HEK293 (cell line): ENCODE measurements around the gene NEUROG2.
"Not testable (repeated sequence)": the region's sequence is repeated elsewhere in the genome, so short reads cannot be mapped to it uniquely, and the experiment has no call there.

Experiments
- CTCF ChIA-PET: fragments of 350-600 bp; formaldehyde crosslinking; extraction: SDS; loops from one replicate; lab custom pipeline; 2021; ENCODE audit warnings: antibody characterized with exemption; lab: Yijun Ruan, JAX
- POLR2A ChIA-PET: fragments of 300-600 bp; formaldehyde crosslinking; extraction: SDS; loops from one replicate; lab custom pipeline; 2020; ENCODE audit warnings: antibody characterized with exemption, inconsistent platforms; lab: Yijun Ruan, JAX
- H3K27ac ChIP-seq: fragments of 200-500 bp; sonication (Bioruptor generic); 2 replicates; pipeline ENCODE4 v1.5.1; 2014; ENCODE audit warnings: low read depth, low read length, control low read depth, inconsistent platforms; ENCODE audit errors: extremely low read depth
- H3K36me3 ChIP-seq, 2 experiments: fragments of 200-500 bp in 1 of 2; sonication (Bioruptor generic) in 1 of 2; 1 replicate in 1 of 2; 2 replicates in 1 of 2; pipeline ENCODE4 v1.5.1; 2014 to 2017; ENCODE audit warnings: inconsistent platforms in 2 of 2, low read length in 2 of 2; ENCODE audit not compliant: control insufficient read depth in 2 of 2, insufficient read depth in 1 of 2
- H3K4me1 ChIP-seq: fragments of 200-500 bp; sonication (Bioruptor generic); 2 replicates; pipeline ENCODE4 v1.5.1; 2014; ENCODE audit warnings: mild to moderate bottlenecking, low read length, inconsistent platforms; ENCODE audit not compliant: control insufficient read depth, insufficient read depth
- H3K4me3 ChIP-seq: 2 replicates; pipeline ENCODE4 v1.5.1; 2011; ENCODE audit warnings: low read depth, mild to moderate bottlenecking, control low read depth, low read length, moderate library complexity
- H3K9me3 ChIP-seq: fragments of 200-500 bp; sonication (Bioruptor generic); 2 replicates; pipeline ENCODE4 v1.5.1; 2014; ENCODE audit warnings: low read depth, low read length, inconsistent platforms; ENCODE audit not compliant: control insufficient read depth, insufficient read depth
- BCL11B ChIP-seq: fragments of 450-650 bp; formaldehyde crosslinking; IDR thresholded peaks from 2 replicates; pipeline ENCODE4 v1.5.1; 2016; ENCODE audit warnings: low read depth, missing biosample characterization, missing genetic modification characterization
- GLIS1 ChIP-seq: fragments of 450-650 bp; formaldehyde crosslinking; IDR thresholded peaks from 2 replicates; pipeline ENCODE4 v1.5.1; 2016; ENCODE audit warnings: missing biosample characterization, missing genetic modification characterization
- GLIS2 ChIP-seq: fragments of 450-650 bp; formaldehyde crosslinking; IDR thresholded peaks from 2 replicates; pipeline ENCODE4 v1.5.1; 2016; ENCODE audit warnings: missing biosample characterization, missing genetic modification characterization
- KLF7 ChIP-seq: fragments of 450-650 bp; formaldehyde crosslinking; IDR thresholded peaks from 2 replicates; pipeline ENCODE4 v1.5.1; 2016; ENCODE audit warnings: missing biosample characterization, missing genetic modification characterization, borderline replicate concordance
- RBAK ChIP-seq: fragments of 450-650 bp; formaldehyde crosslinking; IDR thresholded peaks from 2 replicates; pipeline ENCODE4 v1.5.1; 2016; ENCODE audit warnings: missing biosample characterization, missing genetic modification characterization
- SCRT1 ChIP-seq: fragments of 450-650 bp; formaldehyde crosslinking; IDR thresholded peaks from 2 replicates; pipeline ENCODE4 v1.5.1; 2016; ENCODE audit warnings: missing biosample characterization, missing genetic modification characterization, borderline replicate concordance
- WT1 ChIP-seq: fragments of 450-650 bp; formaldehyde crosslinking; IDR thresholded peaks from 2 replicates; pipeline ENCODE4 v1.5.1; 2016; ENCODE audit warnings: missing biosample characterization, missing genetic modification characterization
- ZEB2 ChIP-seq: fragments of 450-650 bp; formaldehyde crosslinking; IDR thresholded peaks from 2 replicates; pipeline ENCODE4 v1.5.1; 2016; ENCODE audit warnings: missing biosample characterization, missing genetic modification characterization
- ZFP37 ChIP-seq: fragments of 450-650 bp; formaldehyde crosslinking; IDR thresholded peaks from 2 replicates; pipeline ENCODE4 v1.5.1; 2016; ENCODE audit warnings: missing biosample characterization, missing genetic modification characterization
- ZNF146 ChIP-seq: fragments of 450-650 bp; formaldehyde crosslinking; IDR thresholded peaks from 2 replicates; pipeline ENCODE4 v1.5.1; 2016; ENCODE audit warnings: missing biosample characterization, missing genetic modification characterization
- ZNF184 ChIP-seq: fragments of 450-650 bp; IDR thresholded peaks from 2 replicates; pipeline ENCODE4 v1.5.1; 2018; ENCODE audit warnings: missing biosample characterization, mild to moderate bottlenecking, missing genetic modification characterization
- ZNF24 ChIP-seq: fragments of 450-650 bp; formaldehyde crosslinking; IDR thresholded peaks from 2 replicates; pipeline ENCODE4 v1.5.1; 2016; ENCODE audit warnings: missing biosample characterization, missing genetic modification characterization
- ZNF292 ChIP-seq: fragments of 450-650 bp; formaldehyde crosslinking; IDR thresholded peaks from 2 replicates; pipeline ENCODE4 v1.5.1; 2016; ENCODE audit warnings: low read depth, missing biosample characterization, missing genetic modification characterization, borderline replicate concordance
- ZNF311 ChIP-seq: fragments of 450-650 bp; formaldehyde crosslinking; IDR thresholded peaks from 2 replicates; pipeline ENCODE4 v1.5.1; 2017; ENCODE audit warnings: missing biosample characterization, missing genetic modification characterization, borderline replicate concordance
- ZNF529 ChIP-seq: fragments of 450-650 bp; formaldehyde crosslinking; IDR thresholded peaks from 2 replicates; pipeline ENCODE4 v1.5.1; 2017; ENCODE audit warnings: missing genetic modification characterization, missing biosample characterization; ENCODE audit not compliant: insufficient replicate concordance
- ZNF530 ChIP-seq: fragments of 450-650 bp; formaldehyde crosslinking; IDR thresholded peaks from 2 replicates; pipeline ENCODE4 v1.5.1; 2016; ENCODE audit warnings: low read depth, missing biosample characterization, missing genetic modification characterization
- ZNF544 ChIP-seq: fragments of 450-650 bp; formaldehyde crosslinking; IDR thresholded peaks from 2 replicates; pipeline ENCODE4 v1.5.0; 2017; ENCODE audit warnings: missing biosample characterization, missing genetic modification characterization
- ZNF548 ChIP-seq: fragments of 450-650 bp; formaldehyde crosslinking; IDR thresholded peaks from 2 replicates; pipeline ENCODE4 v1.5.1; 2016; ENCODE audit warnings: missing biosample characterization, missing genetic modification characterization
- ZNF701 ChIP-seq: fragments of 450-650 bp; formaldehyde crosslinking; IDR thresholded peaks from 2 replicates; pipeline ENCODE4 v1.5.1; 2016; ENCODE audit warnings: missing biosample characterization, missing genetic modification characterization
- ZNF785 ChIP-seq: fragments of 450-650 bp; formaldehyde crosslinking; IDR thresholded peaks from 2 replicates; pipeline ENCODE4 v1.5.1; 2016; ENCODE audit warnings: missing biosample characterization, missing genetic modification characterization
- ZSCAN16 ChIP-seq: fragments of 450-650 bp; formaldehyde crosslinking; IDR thresholded peaks from 2 replicates; pipeline ENCODE4 v1.5.1; 2016; ENCODE audit warnings: missing biosample characterization, missing genetic modification characterization
- ZXDB ChIP-seq: fragments of 450-650 bp; formaldehyde crosslinking; IDR thresholded peaks from 2 replicates; pipeline ENCODE4 v1.5.1; 2016; ENCODE audit warnings: missing biosample characterization, missing genetic modification characterization
- TF ChIP-seq, protein P1 (sequence below): fragments of 450-650 bp; formaldehyde crosslinking; IDR thresholded peaks from 2 replicates; pipeline ENCODE4 v1.5.1; 2016; ENCODE audit warnings: missing biosample characterization, missing genetic modification characterization, borderline replicate concordance
- TF ChIP-seq, protein P2 (sequence below): fragments of 450-650 bp; formaldehyde crosslinking; IDR thresholded peaks from 2 replicates; pipeline ENCODE4 v1.5.1; 2017; ENCODE audit warnings: missing biosample characterization, missing genetic modification characterization
- TF ChIP-seq, protein P3 (sequence below): fragments of 450-650 bp; formaldehyde crosslinking; IDR thresholded peaks from 2 replicates; pipeline ENCODE4 v1.5.1; 2016; ENCODE audit warnings: missing biosample characterization, missing genetic modification characterization
- TF ChIP-seq, protein P4 (sequence below): fragments of 450-650 bp; IDR thresholded peaks from 2 replicates; pipeline ENCODE4 v1.5.1; 2018; ENCODE audit warnings: missing biosample characterization, missing genetic modification characterization

The NEUROG2 gene

DNA sequence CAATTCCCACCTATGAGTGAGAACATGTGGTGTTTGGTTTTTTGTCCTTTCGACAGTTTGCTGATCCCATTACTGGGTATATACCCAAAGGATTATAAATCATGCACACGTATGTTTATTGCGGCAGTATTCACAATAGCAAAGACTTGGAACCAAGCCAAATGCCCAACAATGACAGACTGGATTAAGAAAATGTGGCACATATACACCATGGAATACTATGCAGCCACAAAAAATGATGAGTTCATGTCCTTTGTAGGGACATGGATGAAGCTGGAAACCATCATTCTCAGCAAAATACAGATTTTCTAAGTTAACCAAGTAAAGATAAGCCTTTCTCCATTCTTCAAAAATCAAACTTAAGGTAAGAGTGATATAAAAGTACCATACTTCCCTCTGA lies 38.3 kb upstream of the NEUROG2 start:
- H3K27ac ChIP-seq, CTCF ChIA-PET, H3K9me3 ChIP-seq, H3K4me1 ChIP-seq, POLR2A ChIA-PET, H3K36me3 ChIP-seq, H3K4me3 ChIP-seq: not testable (repeated sequence)
- TF ChIP-seq ZNF146 (tag by site-specific recombination): peak; percentile 72

DNA sequence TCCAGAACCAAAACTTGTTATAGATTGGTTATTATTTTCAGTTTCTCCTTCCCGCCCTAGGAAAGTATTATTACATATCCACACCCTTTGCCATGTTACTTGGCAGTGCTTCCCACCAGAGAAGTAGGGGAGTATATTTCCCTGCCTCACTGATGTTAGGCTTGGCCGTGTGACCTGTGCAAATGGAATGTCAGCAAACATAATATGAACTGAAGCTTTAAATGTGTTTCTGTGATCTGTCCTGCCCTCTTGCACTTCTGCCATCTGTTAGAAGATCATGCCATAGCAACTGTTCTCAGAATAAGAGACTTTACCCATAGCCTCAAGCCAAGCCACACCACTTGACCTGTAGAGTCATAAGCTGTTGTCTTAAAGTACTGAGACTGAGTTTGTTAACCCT lies 36.7 kb upstream of the NEUROG2 start:
- no peak for TF ChIP-seq ZNF785
- no peak for TF ChIP-seq ZNF701
- TF ChIP-seq WT1 (tag by site-specific recombination): no peak
- no peak for TF ChIP-seq GLIS2 (tag by site-specific recombination)
- TF ChIP-seq RBAK (tag by site-specific recombination): no peak
- no peak for TF ChIP-seq GLIS1 (tag by site-specific recombination)
- no peak for TF ChIP-seq SCRT1 (tag by site-specific recombination)
- no peak for TF ChIP-seq ZFP37 (tag by site-specific recombination)
- TF ChIP-seq ZNF146 (tag by site-specific recombination): no peak
- TF ChIP-seq, protein P1, sequence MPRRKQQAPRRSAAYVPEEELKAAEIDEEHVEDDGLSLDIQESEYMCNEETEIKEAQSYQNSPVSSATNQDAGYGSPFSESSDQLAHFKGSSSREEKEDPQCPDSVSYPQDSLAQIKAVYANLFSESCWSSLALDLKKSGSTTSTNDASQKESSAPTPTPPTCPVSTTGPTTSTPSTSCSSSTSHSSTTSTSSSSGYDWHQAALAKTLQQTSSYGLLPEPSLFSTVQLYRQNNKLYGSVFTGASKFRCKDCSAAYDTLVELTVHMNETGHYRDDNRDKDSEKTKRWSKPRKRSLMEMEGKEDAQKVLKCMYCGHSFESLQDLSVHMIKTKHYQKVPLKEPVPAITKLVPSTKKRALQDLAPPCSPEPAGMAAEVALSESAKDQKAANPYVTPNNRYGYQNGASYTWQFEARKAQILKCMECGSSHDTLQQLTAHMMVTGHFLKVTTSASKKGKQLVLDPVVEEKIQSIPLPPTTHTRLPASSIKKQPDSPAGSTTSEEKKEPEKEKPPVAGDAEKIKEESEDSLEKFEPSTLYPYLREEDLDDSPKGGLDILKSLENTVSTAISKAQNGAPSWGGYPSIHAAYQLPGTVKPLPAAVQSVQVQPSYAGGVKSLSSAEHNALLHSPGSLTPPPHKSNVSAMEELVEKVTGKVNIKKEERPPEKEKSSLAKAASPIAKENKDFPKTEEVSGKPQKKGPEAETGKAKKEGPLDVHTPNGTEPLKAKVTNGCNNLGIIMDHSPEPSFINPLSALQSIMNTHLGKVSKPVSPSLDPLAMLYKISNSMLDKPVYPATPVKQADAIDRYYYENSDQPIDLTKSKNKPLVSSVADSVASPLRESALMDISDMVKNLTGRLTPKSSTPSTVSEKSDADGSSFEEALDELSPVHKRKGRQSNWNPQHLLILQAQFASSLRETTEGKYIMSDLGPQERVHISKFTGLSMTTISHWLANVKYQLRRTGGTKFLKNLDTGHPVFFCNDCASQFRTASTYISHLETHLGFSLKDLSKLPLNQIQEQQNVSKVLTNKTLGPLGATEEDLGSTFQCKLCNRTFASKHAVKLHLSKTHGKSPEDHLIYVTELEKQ (tag by site-specific recombination): no peak
- TF ChIP-seq, protein P2, sequence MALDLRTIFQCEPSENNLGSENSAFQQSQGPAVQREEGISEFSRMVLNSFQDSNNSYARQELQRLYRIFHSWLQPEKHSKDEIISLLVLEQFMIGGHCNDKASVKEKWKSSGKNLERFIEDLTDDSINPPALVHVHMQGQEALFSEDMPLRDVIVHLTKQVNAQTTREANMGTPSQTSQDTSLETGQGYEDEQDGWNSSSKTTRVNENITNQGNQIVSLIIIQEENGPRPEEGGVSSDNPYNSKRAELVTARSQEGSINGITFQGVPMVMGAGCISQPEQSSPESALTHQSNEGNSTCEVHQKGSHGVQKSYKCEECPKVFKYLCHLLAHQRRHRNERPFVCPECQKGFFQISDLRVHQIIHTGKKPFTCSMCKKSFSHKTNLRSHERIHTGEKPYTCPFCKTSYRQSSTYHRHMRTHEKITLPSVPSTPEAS (tag by site-specific recombination): no peak
- TF ChIP-seq ZNF529 (tag by site-specific recombination): no peak
- no peaks in the 10 kb centered on the region for H3K4me1 ChIP-seq
- ChIA-PET CTCF (interaction anchor here (0.6 to 1.0 kb wide), 3 partner anchors 224 to 453 kb away, joined by 3 to 5 read pairs (median 3); no protein-coding TSS in a partner anchor), POLR2A (no interaction called here)
- H3K36me3 ChIP-seq: peaks cover 0 to 5% of the 10 kb centered on the region in 2 experiments; a peak in 2 of 3 replicates
- H3K4me3 ChIP-seq: no peak overlapping the region
- H3K27ac ChIP-seq: no peak overlapping the region
- H3K9me3 ChIP-seq: no peaks in the 10 kb centered on the region

DNA sequence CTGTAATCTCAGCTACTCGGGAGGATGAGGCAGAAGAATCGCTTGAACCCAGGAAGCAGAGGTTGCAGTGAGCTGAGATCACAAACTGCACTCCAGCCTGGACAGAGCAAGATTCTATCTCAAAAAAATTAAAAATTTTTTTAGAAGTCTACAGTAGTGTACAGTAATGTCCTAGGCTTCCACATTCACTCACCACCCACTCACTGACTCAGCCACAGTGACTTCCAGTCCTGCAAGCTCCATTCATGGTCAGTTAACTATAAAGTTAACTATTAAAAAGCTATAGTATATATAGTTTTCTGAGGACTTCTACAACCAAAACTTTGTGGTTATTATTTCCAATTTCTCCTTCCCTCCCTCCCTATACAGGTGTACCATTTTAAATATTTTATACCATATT lies 34.7 kb upstream of the NEUROG2 start:
- Histone ChIP-seq H3K27ac (no peak overlapping the region), H3K9me3 (no peaks in the 10 kb centered on the region), H3K4me3 (no peak overlapping the region), H3K36me3 (peaks cover 0 to 3% of the 10 kb centered on the region in 2 experiments; a peak in 2 of 3 replicates), H3K4me1 (no peaks in the 10 kb centered on the region)
- ChIA-PET CTCF (no interaction called here), POLR2A (interaction anchor here (0.7 kb wide), 1 partner anchor 35 kb away, joined by 3 read pairs; no protein-coding TSS in a partner anchor)
- TF ChIP-seq BCL11B (tag by site-specific recombination) (no peak), ZNF548 (tag by site-specific recombination) (no peak), ZNF292 (tag by site-specific recombination) (no peak), KLF7 (no peak), SCRT1 (tag by site-specific recombination) (no peak), ZNF544 (no peak), ZEB2 (no peak), ZNF184 (tag by site-specific recombination) (no peak), ZNF24 (tag by site-specific recombination) (no peak), ZXDB (tag by site-specific recombination) (no peak), ZSCAN16 (tag by site-specific recombination) (no peak), ZNF311 (tag by site-specific recombination) (no peak), RBAK (tag by site-specific recombination) (no peak), ZNF530 (no peak)
- TF ChIP-seq, protein P3, sequence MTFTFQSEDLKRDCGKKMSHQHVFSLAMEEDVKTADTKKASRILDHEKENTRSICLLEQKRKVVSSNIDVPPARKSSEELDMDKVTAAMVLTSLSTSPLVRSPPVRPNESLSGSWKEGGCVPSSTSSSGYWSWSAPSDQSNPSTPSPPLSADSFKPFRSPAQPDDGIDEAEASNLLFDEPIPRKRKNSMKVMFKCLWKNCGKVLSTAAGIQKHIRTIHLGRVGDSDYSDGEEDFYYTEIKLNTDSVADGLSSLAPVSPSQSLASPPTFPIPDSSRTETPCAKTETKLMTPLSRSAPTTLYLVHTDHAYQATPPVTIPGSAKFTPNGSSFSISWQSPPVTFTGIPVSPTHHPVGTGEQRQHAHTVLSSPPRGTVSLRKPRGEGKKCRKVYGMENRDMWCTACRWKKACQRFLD: no peak
- TF ChIP-seq, protein P4, sequence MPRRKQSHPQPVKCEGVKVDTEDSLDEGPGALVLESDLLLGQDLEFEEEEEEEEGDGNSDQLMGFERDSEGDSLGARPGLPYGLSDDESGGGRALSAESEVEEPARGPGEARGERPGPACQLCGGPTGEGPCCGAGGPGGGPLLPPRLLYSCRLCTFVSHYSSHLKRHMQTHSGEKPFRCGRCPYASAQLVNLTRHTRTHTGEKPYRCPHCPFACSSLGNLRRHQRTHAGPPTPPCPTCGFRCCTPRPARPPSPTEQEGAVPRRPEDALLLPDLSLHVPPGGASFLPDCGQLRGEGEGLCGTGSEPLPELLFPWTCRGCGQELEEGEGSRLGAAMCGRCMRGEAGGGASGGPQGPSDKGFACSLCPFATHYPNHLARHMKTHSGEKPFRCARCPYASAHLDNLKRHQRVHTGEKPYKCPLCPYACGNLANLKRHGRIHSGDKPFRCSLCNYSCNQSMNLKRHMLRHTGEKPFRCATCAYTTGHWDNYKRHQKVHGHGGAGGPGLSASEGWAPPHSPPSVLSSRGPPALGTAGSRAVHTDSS: no peak
